Mucosa of gallbladder (tissue), 1 donor: ENCODE results near the gene LAIR1. TPM values are rescaled to one million over a fixed set of nuclear protein-coding genes. Genes with fewer than 3 reads are reported as not detected.

Experiments used
- DNase-seq: peaks from one replicate; pipeline ENCODE4 v3.0.0-alpha.2; 2020; ENCODE audit warnings: low spot score
- total RNA-seq: library from RNA; stranded (reverse); gene quantifications from one replicate; pipeline ENCODE4 v1.2.1, GENCODE V29; 2021
- donor health status: DM: no; HTN: no; CAD: no.

Gene LAIR1
- total RNA-seq, 1 donor from 2014 or later = 36.1 TPM

GRCh38 chr19:54317965-54318240 lies 46.8 kb downstream of the LAIR1 start:
- no peak for DNase-seq

DNA sequence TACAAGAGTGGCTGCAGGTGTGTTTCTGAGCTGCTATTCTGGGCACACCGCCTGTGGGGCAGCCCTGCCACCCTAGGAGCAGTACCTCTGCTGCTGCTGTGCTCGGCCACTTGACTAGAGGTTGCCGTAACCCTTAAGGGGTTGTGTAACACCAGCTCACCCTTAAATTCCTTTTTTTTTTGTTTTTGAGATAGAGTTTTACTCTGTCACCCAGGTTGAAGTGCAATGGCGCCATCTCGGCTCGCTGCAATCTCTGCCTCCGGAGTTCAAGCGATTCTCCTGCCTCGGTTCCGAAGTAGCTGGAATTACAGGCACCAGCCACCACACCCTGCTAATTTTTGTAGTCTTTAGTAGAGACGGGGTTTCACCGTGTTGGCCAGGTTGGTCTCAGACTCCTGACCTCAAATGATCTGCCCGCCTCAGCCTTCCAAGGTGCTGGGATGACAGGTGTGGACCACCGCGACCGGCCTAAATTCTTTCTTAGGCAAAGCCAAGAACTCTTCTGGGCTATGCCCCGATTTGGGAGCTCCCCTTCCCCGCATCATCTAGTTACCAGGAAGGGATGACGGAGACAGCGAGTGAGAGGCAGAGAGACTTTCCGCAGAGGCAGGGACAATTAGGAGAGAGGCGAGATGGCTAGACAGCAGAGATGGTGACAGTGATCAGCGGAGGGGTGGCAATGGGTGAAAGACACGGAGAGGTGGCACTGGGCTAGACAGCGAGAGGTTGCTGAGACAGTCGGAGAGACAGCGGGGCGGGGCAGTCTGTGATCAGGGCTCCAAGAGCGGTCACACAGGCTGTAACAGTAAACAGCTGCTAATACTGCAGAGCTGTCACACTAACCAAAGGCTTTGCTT lies 47.4 kb downstream of the LAIR1 start:
- DNase-seq = no peak

GRCh38 chr19:54316746-54317107 lies 48.0 kb downstream of the LAIR1 start:
- no peak for DNase-seq

- DNase-seq = no peak
These were observed 48.8 kb downstream of the LAIR1 start for GRCh38 chr19:54315956-54316355.

DNA sequence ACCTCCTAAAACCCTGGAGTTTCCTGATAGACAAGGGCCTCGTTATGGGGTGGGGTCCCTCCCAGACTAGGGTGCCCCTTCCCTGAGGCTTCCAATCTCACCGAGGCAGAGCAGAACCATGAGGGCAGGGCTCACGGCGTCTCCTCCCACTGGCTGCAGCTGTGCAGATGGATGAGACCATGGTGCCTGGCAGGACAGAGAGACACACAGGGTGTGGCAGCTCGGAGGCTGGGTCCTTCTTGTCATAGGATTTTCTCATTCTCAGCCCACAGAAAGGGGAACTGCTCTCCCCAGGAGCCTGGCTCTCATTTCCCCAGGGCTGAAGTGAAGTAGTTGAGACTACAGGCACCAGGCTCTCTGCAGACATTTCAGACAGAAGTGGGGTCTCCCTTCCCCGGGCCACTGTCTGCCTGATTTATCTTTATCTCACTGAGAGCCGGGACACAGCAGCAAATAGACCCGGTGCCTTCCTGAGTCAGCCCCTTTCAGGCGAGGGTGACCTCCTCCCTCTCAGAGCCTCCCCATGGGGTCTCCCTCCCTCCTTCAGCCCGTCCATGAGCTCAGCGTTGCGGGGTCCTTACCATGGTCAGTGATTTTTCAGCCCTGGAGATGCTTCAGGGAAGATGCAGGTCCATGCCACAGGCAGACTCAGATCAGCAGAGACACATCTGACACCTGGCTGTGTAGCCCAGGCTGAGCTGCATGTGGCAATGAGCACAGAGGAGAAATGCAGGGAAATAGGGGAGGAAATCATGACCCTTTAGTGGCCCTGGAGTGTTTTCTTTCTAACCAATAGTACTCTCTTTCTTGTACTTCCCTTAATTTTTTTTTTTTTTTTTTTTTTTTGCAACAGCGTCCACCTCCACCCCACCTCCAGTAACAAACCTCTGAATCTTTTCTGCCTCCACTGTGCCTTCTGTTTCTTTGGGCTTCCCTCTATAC lies 52.0 kb downstream of the LAIR1 start, which contains the start of gene LILRA5:
Gene LILRA5 (minus strand): TSS at position 731 of the 942 bp plus-strand sequence. CDS start 147 bp downstream, at position 584.
- no peak for DNase-seq

DNA sequence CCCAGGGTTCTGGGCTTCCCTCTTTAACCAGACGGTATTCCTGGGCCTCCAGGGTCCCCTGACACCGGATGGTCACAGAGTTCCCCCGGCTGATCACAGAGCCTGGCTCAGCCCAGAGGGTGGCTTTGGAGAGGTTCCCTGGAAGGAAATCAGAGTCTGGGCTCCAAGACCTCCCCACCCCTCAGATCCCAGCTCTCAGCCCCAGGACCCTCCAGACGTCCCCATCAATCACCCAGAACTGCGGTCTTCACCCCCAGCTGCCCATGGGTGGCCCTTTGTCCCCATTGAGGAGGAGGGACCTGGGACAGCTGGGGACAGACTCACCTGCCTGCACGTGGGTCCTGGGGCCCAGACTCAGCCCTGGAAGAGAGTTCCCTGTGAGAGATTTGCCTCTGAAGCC lies 52.7 kb downstream of the LAIR1 start:
- DNase-seq = no peak

DNA sequence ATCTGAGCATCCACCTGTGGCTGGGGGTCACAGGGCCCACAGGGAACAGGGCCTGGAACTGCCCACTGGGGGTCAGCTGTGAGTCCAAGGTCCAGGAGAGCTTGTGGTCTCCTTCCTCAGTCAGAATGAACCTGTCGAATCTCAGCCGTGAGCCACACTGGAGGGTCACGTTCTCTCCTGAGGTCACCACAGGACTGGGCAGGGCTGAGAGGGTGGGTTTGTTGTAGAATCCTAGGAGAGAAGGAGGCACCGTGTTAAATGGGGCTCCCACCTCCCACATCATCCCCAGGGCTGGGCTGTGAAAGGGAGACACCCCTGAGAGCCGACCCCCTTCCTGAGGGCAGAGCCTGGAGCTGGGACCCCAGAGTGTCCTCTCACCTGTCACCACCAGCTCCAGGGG lies 53.2 kb downstream of the LAIR1 start:
- DNase-seq = no peak

GRCh38 chr19:54310543-54310942 lies 54.2 kb downstream of the LAIR1 start:
- no peak for DNase-seq

DNA sequence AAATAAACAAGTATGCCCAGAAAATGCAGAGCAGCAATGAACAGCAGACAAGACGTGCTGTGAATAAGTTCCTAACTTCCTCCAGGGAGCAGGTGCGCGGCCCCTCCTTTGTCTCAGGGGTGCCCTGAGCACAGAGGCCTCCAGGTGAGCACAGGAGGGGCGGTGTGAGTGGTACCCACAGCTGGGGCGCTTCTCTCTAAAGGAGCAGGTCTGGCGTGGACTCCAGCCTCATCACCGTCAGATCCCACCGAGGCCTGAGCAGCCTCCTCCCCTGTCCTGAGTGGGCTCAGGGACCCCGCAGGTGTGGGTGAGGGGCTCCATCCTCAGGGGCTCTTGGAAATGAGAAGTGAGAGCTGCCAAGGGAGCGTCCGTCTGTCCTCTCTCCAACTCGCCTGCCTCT lies 54.9 kb downstream of the LAIR1 start:
- DNase-seq = no peak

GRCh38 chr19:54307389-54308020 lies 57.2 kb downstream of the LAIR1 start:
- no peak for DNase-seq

DNA sequence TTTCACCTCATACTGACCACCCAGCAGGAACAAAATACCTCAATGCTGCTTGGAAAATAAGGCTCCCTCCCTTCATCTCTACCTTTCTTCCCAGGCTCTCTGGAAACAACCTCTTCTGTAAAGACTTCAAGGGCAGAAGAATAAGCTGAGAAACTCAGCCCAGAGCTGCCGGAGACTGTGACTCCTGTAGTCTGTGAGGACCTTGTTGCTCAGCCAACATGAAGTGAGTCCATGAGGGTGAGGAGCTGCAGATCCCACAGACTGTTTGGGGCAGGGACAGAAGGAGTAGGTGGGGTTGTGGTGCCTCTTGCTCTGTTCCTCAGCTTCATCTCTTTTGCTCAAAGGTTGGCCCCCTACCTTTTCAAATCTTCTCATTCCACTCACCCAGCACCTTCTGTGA lies 59.6 kb downstream of the LAIR1 start:
- no peak for DNase-seq

GRCh38 chr19:54302257-54302656 lies 62.5 kb downstream of the LAIR1 start:
- no peak for DNase-seq

Other genes starting within 250 kb of the LAIR1 start
- gene TFPT, start 249.3 kb downstream of the LAIR1 start, total RNA-seq = 23.2 TPM
- 47.1 TPM for gene PRPF31, start 249.2 kb downstream of the LAIR1 start, total RNA-seq
- gene CNOT3, start 227.2 kb downstream of the LAIR1 start, total RNA-seq = 54.2 TPM
- gene LENG1, start 205.2 kb downstream of the LAIR1 start, total RNA-seq = 12.7 TPM
- gene TMC4, start 191.8 kb downstream of the LAIR1 start, total RNA-seq = 198 TPM
- gene MBOAT7, start 175.4 kb downstream of the LAIR1 start, total RNA-seq = 263 TPM
- gene TSEN34, start 173.6 kb downstream of the LAIR1 start, total RNA-seq = 62.6 TPM
- 1,008 TPM for gene RPS9, start 164.1 kb downstream of the LAIR1 start, total RNA-seq
- 3.1 TPM for gene LILRB3, start 141.9 kb downstream of the LAIR1 start, total RNA-seq
- 0.95 TPM for gene LILRA6, start 122.1 kb downstream of the LAIR1 start, total RNA-seq
- 6.5 TPM for gene LILRB5, start 107.7 kb downstream of the LAIR1 start, total RNA-seq
- gene LILRB2, start 83.8 kb downstream of the LAIR1 start, total RNA-seq = 3.3 TPM
- 1.1 TPM for gene LILRA5, start 51.8 kb downstream of the LAIR1 start, total RNA-seq
- gene LILRA4, start 25.8 kb downstream of the LAIR1 start, total RNA-seq = 0.26 TPM
- 2.7 TPM for gene TTYH1, start 50.5 kb upstream of the LAIR1 start, total RNA-seq
- 236 TPM for gene LENG8, start 84.3 kb upstream of the LAIR1 start, total RNA-seq
- 11.0 TPM for gene LENG9, start 98.8 kb upstream of the LAIR1 start, total RNA-seq
- 14.9 TPM for gene CDC42EP5, start 108.4 kb upstream of the LAIR1 start, total RNA-seq
- gene LAIR2, start 137.9 kb upstream of the LAIR1 start, total RNA-seq = not detected
- gene LILRA2, start 208.9 kb upstream of the LAIR1 start, total RNA-seq = 5.8 TPM
- 1.9 TPM for gene LILRA1, start 228.7 kb upstream of the LAIR1 start, total RNA-seq